Astrocyte (in vitro differentiated cells and primary cell): ENCODE results near the gene PXMP4.

ENCODE experiments used
- EZH2 ChIP-seq: IDR thresholded peaks from 2 replicates; pipeline ENCODE4 v1.6.1; 2012; ENCODE audit warnings: mild to moderate bottlenecking, low read length, inconsistent platforms; ENCODE audit not compliant: insufficient read depth
- TF ChIP-seq, protein P1 (sequence below): IDR thresholded peaks from 2 replicates; pipeline ENCODE4 v1.5.1; 2011; ENCODE audit warnings: low read depth, mild to moderate bottlenecking, inconsistent platforms, low read length, moderate library complexity; ENCODE audit not compliant: insufficient read depth

DNA sequence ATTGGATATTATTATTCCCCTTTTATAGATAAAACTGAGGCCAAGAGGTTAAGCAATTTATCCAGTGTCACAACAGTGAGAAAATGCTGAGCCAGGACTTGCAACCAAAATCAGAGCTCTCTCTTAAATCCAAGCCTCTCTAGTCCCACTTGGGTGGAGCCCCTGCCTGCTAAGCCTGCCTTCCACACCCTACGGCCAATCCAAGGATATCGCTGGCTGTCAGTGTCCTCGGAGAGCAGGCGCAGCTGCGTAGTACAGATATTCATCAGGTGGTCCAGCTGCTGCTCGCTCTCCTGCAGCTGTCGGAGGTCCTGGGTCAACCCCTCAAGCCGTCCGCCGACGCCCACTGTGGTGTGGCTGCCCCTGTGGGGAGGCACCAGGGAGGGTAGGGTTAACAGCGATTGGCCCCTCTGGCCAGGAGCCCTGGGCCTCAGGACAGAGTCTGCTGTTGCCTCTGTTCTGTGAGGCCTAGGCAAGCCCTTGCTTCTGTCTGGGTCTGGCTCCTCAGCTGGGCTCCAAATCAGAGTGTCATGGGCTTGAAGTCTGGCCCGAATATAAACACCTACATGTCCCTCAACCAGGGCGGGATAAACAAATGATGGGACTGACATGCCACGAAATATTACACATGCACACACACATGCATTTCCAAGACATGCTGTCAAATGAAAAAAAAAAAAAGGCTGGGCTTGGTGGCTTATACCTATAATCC, 42.0 kb downstream of the PXMP4 start:
- TF ChIP-seq, protein P1, sequence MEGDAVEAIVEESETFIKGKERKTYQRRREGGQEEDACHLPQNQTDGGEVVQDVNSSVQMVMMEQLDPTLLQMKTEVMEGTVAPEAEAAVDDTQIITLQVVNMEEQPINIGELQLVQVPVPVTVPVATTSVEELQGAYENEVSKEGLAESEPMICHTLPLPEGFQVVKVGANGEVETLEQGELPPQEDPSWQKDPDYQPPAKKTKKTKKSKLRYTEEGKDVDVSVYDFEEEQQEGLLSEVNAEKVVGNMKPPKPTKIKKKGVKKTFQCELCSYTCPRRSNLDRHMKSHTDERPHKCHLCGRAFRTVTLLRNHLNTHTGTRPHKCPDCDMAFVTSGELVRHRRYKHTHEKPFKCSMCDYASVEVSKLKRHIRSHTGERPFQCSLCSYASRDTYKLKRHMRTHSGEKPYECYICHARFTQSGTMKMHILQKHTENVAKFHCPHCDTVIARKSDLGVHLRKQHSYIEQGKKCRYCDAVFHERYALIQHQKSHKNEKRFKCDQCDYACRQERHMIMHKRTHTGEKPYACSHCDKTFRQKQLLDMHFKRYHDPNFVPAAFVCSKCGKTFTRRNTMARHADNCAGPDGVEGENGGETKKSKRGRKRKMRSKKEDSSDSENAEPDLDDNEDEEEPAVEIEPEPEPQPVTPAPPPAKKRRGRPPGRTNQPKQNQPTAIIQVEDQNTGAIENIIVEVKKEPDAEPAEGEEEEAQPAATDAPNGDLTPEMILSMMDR = no peak
- no peak for TF ChIP-seq EZH2
